Hepatocyte (in vitro differentiated cells): ENCODE results near the gene KDM4F. TPM values are rescaled to one million over a fixed set of nuclear protein-coding genes. Genes with fewer than 3 reads are reported as not detected.
"Not testable (repeated sequence)": the region's sequence is repeated elsewhere in the genome, so short reads cannot be mapped to it uniquely, and the experiment has no call there.

ENCODE experiments used
- DNase-seq: peaks from one replicate; pipeline ENCODE4 v3.0.0-alpha.2; 2016; ENCODE audit warnings: low spot score
- H2AFZ ChIP-seq: fragments of 200-600 bp; sonication (generic); 2 replicates; pipeline ENCODE4 v1.6.0; 2016; ENCODE audit warnings: antibody characterized with exemption, mild to moderate bottlenecking
- H3K27ac ChIP-seq: fragments of 200-600 bp; sonication (generic); 2 replicates; pipeline ENCODE4 v1.5.1; 2016; ENCODE audit warnings: mild to moderate bottlenecking
- H3K27me3 ChIP-seq: fragments of 200-600 bp; sonication (generic); 2 replicates; pipeline ENCODE4 v1.6.1; 2016
- H3K36me3 ChIP-seq: fragments of 200-600 bp; sonication (generic); replicated peaks from 2 replicates; pipeline ENCODE4 v1.5.1; 2016; ENCODE audit warnings: low read depth; ENCODE audit not compliant: insufficient read depth
- H3K4me1 ChIP-seq: fragments of 200-600 bp; sonication (generic); 2 replicates; pipeline ENCODE4 v1.5.1; 2016; ENCODE audit warnings: mild to moderate bottlenecking, moderate library complexity; ENCODE audit not compliant: insufficient read depth
- H3K4me2 ChIP-seq: fragments of 200-600 bp; sonication (generic); 2 replicates; pipeline ENCODE4 v1.6.0; 2016
- H3K4me3 ChIP-seq: fragments of 200-600 bp; sonication (generic); 2 replicates; pipeline ENCODE4 v1.5.1; 2016; ENCODE audit warnings: mild to moderate bottlenecking
- H3K79me2 ChIP-seq: fragments of 200-600 bp; sonication (generic); 2 replicates; pipeline ENCODE4 v1.6.0; 2017; ENCODE audit warnings: mild to moderate bottlenecking
- H3K9me2 ChIP-seq: fragments of 200-600 bp; sonication (generic); replicated peaks from 2 replicates; pipeline ENCODE4 v1.6.0; 2017; ENCODE audit warnings: mild to moderate bottlenecking; ENCODE audit not compliant: insufficient read depth
- H3K9me3 ChIP-seq: fragments of 200-600 bp; sonication (generic); 2 replicates; pipeline ENCODE4 v1.5.1; 2016; ENCODE audit warnings: low read depth, mild to moderate bottlenecking
- H4K20me1 ChIP-seq: fragments of 200-600 bp; sonication (generic); 2 replicates; pipeline ENCODE4 v1.6.0; 2016; ENCODE audit warnings: mild to moderate bottlenecking; ENCODE audit not compliant: insufficient read depth, poor library complexity, severe bottlenecking
- EZH2 ChIP-seq: fragments of 200-600 bp; sonication (generic); IDR thresholded peaks from 2 replicates; pipeline ENCODE4 v1.6.1; 2016; ENCODE audit warnings: antibody characterized with exemption, mild to moderate bottlenecking, borderline replicate concordance
- EZH2phosphoT487 ChIP-seq: fragments of 200-600 bp; sonication (generic); IDR thresholded peaks from one replicate; pipeline ENCODE4 v1.6.1; 2018; ENCODE audit warnings: antibody characterized with exemption, mild to moderate bottlenecking, low read depth, moderate library complexity; ENCODE audit not compliant: unreplicated experiment, severe bottlenecking
- WGBS: methylation state at CpG from one replicate; pipeline ENCODE4 v1.1.6; 2016; ENCODE audit warnings: low lambda C conversion rate; ENCODE audit errors: missing lambda C conversion rate; 5-methylcytosine and 5-hydroxymethylcytosine counted together
- polyA plus RNA-seq: library from polyadenylated mRNA; unstranded; fragments of >200 nt; fragmentation: Nextera tagmentation; extraction: Ambion mirVana; gene quantifications from 2 replicates; pipeline ENCODE4 v1.2.1, GENCODE V29; 2016
- total RNA-seq: library from RNA; depleted of rRNA; stranded (reverse); fragments of >200 nt; gene quantifications from 2 replicates; pipeline ENCODE4 v1.2.3, GENCODE V29; 2014
- TF ChIP-seq, protein P1 (sequence below): fragments of 200-600 bp; sonication (generic); IDR thresholded peaks from 2 replicates; pipeline ENCODE4 v1.5.1; 2016; ENCODE audit warnings: antibody characterized with exemption, mild to moderate bottlenecking; ENCODE audit not compliant: poor library complexity

KDM4F gene
- total RNA-seq (not detected in 2 replicates), polyA plus RNA-seq (not detected in 2 replicates)

DNA sequence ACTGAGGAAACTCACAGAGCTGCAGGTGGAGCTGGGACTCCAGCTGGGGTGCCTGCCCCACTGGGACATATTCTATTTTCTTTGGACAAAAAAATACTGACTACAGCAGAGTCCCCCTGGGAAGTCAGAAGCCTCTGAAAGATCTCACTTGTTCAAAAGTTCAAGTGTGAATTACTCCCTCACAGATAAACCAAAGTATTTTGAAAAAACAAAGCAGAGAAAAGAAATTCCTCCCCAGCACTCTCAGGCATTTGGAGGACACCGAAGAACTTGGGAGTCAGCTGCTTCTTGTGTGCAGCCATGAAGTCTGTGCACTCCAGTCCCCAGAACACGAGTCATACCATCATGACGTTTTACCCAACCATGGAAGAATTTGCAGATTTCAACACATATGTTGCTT is at the start of gene KDM4F:
Gene KDM4F (plus strand): TSS at position 301 of the 400 bp plus-strand sequence.
- H3K27ac ChIP-seq, H3K9me2 ChIP-seq, H3K4me2 ChIP-seq, H3K4me3 ChIP-seq, DNase-seq, H3K36me3 ChIP-seq, H2AFZ ChIP-seq, H4K20me1 ChIP-seq, H3K9me3 ChIP-seq, H3K79me2 ChIP-seq, H3K4me1 ChIP-seq, H3K27me3 ChIP-seq: not testable (repeated sequence)
- 83% methylated on average over 3 of the region's 3 CpGs for WGBS

DNA sequence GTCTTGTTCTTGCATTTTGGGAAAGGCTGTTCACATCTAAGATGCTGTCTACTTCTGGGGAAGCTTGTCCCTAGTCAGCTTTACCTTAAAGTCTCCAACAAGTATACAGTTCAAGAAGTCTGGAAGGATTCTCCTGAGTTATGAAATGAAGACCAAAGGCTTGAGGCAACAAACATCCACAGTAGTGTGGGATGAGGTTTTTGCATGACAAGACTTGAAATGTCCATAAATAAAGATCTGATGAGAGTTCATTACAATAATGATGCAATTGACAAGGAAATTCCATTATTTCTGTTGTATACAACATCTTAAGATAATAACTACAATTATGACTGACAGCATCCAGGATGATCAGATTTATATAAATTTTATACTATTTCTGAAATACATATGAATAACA is 45.5 kb upstream of the KDM4F start:
- H4K20me1 ChIP-seq = no peaks in the 10 kb centered on the region
- DNase-seq = no peak
- H2AFZ ChIP-seq = no peak overlapping the region

DNA sequence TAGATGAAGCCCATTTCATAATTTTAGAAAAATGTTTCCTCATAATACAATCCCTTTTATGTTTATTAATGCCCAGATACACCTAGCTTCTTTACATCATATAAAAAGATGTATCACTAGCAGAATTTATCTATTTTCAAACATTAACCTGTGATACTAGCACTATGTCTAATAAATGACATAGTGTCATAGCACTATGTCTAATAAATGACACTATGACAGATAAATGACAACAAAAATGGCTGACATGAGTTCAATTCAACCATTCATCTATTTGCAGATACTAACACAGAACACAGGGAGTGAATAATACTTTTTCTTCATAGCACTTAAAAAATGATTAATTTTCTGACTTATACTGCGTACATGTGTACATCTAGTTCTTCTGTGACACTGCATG is 43.6 kb upstream of the KDM4F start:
- Histone ChIP-seq H2AFZ (no peak overlapping the region), H3K9me2 (no peaks in the 10 kb centered on the region), H3K4me3 (no peak overlapping the region), H3K4me1 (no peaks in the 10 kb centered on the region), H3K36me3 (no peaks in the 10 kb centered on the region), H3K27me3 (peaks cover 3% of the 10 kb centered on the region), H3K9me3 (no peaks in the 10 kb centered on the region), H3K79me2 (no peaks in the 10 kb centered on the region), H3K27ac (no peak overlapping the region), H3K4me2 (no peak overlapping the region), H4K20me1 (no peaks in the 10 kb centered on the region)
- 86% methylated on average over 1 of the region's 1 CpG for WGBS
- no peak for TF ChIP-seq EZH2phosphoT487
- TF ChIP-seq, protein P1, sequence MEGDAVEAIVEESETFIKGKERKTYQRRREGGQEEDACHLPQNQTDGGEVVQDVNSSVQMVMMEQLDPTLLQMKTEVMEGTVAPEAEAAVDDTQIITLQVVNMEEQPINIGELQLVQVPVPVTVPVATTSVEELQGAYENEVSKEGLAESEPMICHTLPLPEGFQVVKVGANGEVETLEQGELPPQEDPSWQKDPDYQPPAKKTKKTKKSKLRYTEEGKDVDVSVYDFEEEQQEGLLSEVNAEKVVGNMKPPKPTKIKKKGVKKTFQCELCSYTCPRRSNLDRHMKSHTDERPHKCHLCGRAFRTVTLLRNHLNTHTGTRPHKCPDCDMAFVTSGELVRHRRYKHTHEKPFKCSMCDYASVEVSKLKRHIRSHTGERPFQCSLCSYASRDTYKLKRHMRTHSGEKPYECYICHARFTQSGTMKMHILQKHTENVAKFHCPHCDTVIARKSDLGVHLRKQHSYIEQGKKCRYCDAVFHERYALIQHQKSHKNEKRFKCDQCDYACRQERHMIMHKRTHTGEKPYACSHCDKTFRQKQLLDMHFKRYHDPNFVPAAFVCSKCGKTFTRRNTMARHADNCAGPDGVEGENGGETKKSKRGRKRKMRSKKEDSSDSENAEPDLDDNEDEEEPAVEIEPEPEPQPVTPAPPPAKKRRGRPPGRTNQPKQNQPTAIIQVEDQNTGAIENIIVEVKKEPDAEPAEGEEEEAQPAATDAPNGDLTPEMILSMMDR = no peak
- no peak for TF ChIP-seq EZH2
- DNase-seq = no peak

More for the DNA sequence above, 45.5 kb upstream of the KDM4F start:
- no peaks in the 10 kb centered on the region for H3K9me3 ChIP-seq
- H3K36me3 ChIP-seq = no peaks in the 10 kb centered on the region
- TF ChIP-seq, protein P1 = no peak
- no peak for TF ChIP-seq EZH2phosphoT487
- no peak for TF ChIP-seq EZH2
- no peak overlapping the region for H3K4me2 ChIP-seq
- H3K9me2 ChIP-seq = no peaks in the 10 kb centered on the region
- no peaks in the 10 kb centered on the region for H3K4me1 ChIP-seq
- no peaks in the 10 kb centered on the region for H3K27me3 ChIP-seq
- H3K27ac ChIP-seq = no peak overlapping the region
- H3K4me3 ChIP-seq = no peak overlapping the region
- H3K79me2 ChIP-seq = no peaks in the 10 kb centered on the region

DNA sequence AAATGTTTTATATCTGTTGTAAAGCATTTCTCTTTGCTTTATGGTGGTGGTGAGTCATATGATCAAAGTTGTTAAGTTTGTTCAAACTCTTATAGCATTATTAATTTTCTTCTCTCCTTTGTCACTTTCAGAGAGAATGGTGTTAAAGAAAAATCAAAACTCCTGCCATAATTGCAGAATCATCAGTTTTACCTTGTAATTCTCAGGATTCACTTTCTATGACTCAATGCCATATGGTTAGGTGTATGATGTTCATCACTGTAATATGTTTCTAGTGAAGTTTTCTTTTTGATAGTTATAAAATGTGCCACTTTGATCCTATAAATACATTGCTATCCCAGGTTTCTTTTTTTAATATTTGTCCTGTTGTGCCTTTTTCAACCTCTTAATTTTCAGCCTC is 37.8 kb upstream of the KDM4F start:
- no peaks in the 10 kb centered on the region for H3K9me3 ChIP-seq
- DNase-seq = no peak
- TF ChIP-seq EZH2 = no peak
- TF ChIP-seq, protein P1 = no peak
- H3K27me3 ChIP-seq = peaks cover 3% of the 10 kb centered on the region
- H2AFZ ChIP-seq = no peak overlapping the region
- no peaks in the 10 kb centered on the region for H3K36me3 ChIP-seq
- no peaks in the 10 kb centered on the region for H3K79me2 ChIP-seq
- no peak overlapping the region for H3K4me2 ChIP-seq
- H3K27ac ChIP-seq = no peak overlapping the region
- no peaks in the 10 kb centered on the region for H4K20me1 ChIP-seq
- no peak overlapping the region for H3K4me3 ChIP-seq
- no peaks in the 10 kb centered on the region for H3K4me1 ChIP-seq
- H3K9me2 ChIP-seq = no peaks in the 10 kb centered on the region
